Uterus (tissue), 4 donors: ENCODE data around the gene ALOX5. TPM values are rescaled to one million over a fixed set of nuclear protein-coding genes. Genes with fewer than 3 reads are reported as not detected.

ENCODE experiments used
- DNase-seq, 2 donors: peaks; one replicate each; pipeline ENCODE4 v3.0.0-alpha.2; 2019 to 2020
- H3K27ac ChIP-seq, 2 donors: fragments of 200-600 bp; sonication (generic); 1 replicate in 1 of 2; 2 replicates in 1 of 2; pipeline ENCODE4 v1.5.1; 2016 to 2018
- H3K27me3 ChIP-seq, 2 donors: fragments of 200-600 bp; sonication (generic); one replicate each; pipeline ENCODE4 v1.5.1; 2018 to 2019; ENCODE audit warnings: control low read depth in 1 of 2
- H3K36me3 ChIP-seq, 2 donors: fragments of 200-600 bp; sonication (generic); one replicate each; pipeline ENCODE4 v1.5.1; 2019; ENCODE audit warnings: control low read depth in 1 of 2
- H3K4me1 ChIP-seq, 2 donors: fragments of 200-600 bp; sonication (generic); one replicate each; pipeline ENCODE4 v1.5.1; 2018 to 2019; ENCODE audit warnings: control low read depth in 1 of 2
- H3K4me3 ChIP-seq, 2 donors: fragments of 200-600 bp; sonication (generic); 1 replicate in 1 of 2; 2 replicates in 1 of 2; pipeline ENCODE4 v1.5.1; 2018 to 2019; ENCODE audit warnings: mild to moderate bottlenecking in 1 of 2
- H3K9me3 ChIP-seq, 2 donors: fragments of 200-600 bp; sonication (generic); one replicate each; pipeline ENCODE4 v1.5.1; 2019; ENCODE audit warnings: control low read depth in 1 of 2
- CTCF ChIP-seq, 4 experiments: fragments of 200-600 bp in 2 of 4; fragments of 450-650 bp in 2 of 4; sonication (generic) in 2 of 4; IDR thresholded peaks; one replicate each; pipeline ENCODE4 v1.5.1; 2016 to 2019; ENCODE audit warnings: antibody characterized with exemption in 4 of 4, mild to moderate bottlenecking in 2 of 4, moderate library complexity in 1 of 4
- POLR2A ChIP-seq, 2 donors: fragments of 450-650 bp; IDR thresholded peaks; one replicate each; pipeline ENCODE4 v1.6.1; 2016; ENCODE audit warnings: antibody characterized with exemption in 2 of 2, mild to moderate bottlenecking in 1 of 2, moderate library complexity in 1 of 2
- intact Hi-C: fragments of 100-400 bp; cut with DNase I; formaldehyde crosslinking; loops from one replicate; pipeline ENCODE4 v1.15.1; 2023; ENCODE audit warnings: low total_unique reads
- total RNA-seq, 4 donors: library from RNA; depleted of rRNA in 3 of 4; stranded (reverse); fragments of >200 nt in 3 of 4; gene quantifications; one replicate each; pipeline versions ENCODE4 v1.1.0 to v1.2.4, GENCODE V29; 2014 to 2023
- donor health status: DM: yes; HTN: yes; CAD: no.

ALOX5 gene
- total RNA-seq, 4 donors from 2014 or later = 3.5 to 32.5 (median 10.6) TPM

GRCh38 chr10:45433716-45434469 is 59.9 kb downstream of the ALOX5 start:
- Histone ChIP-seq H3K4me1 (no peaks in the 10 kb centered on the region), H3K36me3 (no peaks in the 10 kb centered on the region), H3K27ac (no peak overlapping the region), H3K4me3 (no peak overlapping the region), H3K9me3 (no peaks in the 10 kb centered on the region), H3K27me3 (no peaks in the 10 kb centered on the region)
- TF ChIP-seq CTCF (IDR thresholded peaks at IDR 0.05) (no peak), POLR2A (IDR thresholded peaks at IDR 0.05) (no peak)
- DNase-seq = no peak
- intact Hi-C loops = no loop called here

GRCh38 chr10:45437587-45438465 is 63.8 kb downstream of the ALOX5 start:
- Histone ChIP-seq H3K9me3 (no peaks in the 10 kb centered on the region), H3K4me1 (no peaks in the 10 kb centered on the region), H3K27ac (no peak overlapping the region), H3K4me3 (no peak overlapping the region), H3K36me3 (no peaks in the 10 kb centered on the region), H3K27me3 (no peaks in the 10 kb centered on the region)
- no peak for TF ChIP-seq POLR2A (IDR thresholded peaks at IDR 0.05)
- TF ChIP-seq CTCF (IDR thresholded peaks at IDR 0.05) = no peak
- DNase-seq = no peak
- intact Hi-C loops = no loop called here

GRCh38 chr10:45438466-45439090 is 64.6 kb downstream of the ALOX5 start:
- Histone ChIP-seq H3K4me1 (no peaks in the 10 kb centered on the region), H3K27me3 (no peaks in the 10 kb centered on the region), H3K9me3 (no peaks in the 10 kb centered on the region), H3K27ac (no peak overlapping the region), H3K4me3 (no peak overlapping the region), H3K36me3 (no peaks in the 10 kb centered on the region)
- no peak for DNase-seq
- no peak for TF ChIP-seq CTCF (IDR thresholded peaks at IDR 0.05)
- TF ChIP-seq POLR2A (IDR thresholded peaks at IDR 0.05) = no peak
- intact Hi-C loops = no loop called here

- H3K36me3 ChIP-seq = no peaks in the 10 kb centered on the region
- H3K4me3 ChIP-seq = no peak overlapping the region
- intact Hi-C loops = no loop called here
- H3K4me1 ChIP-seq = no peaks in the 10 kb centered on the region
- TF ChIP-seq POLR2A (IDR thresholded peaks at IDR 0.05) (no peak), CTCF (IDR thresholded peaks at IDR 0.05) (no peak)
- H3K9me3 ChIP-seq = no peaks in the 10 kb centered on the region
- H3K27me3 ChIP-seq = no peaks in the 10 kb centered on the region
- H3K27ac ChIP-seq = no peak overlapping the region
- no peak for DNase-seq
These were observed 65.3 kb downstream of the ALOX5 start for GRCh38 chr10:45439365-45439764.
